ENCODE measurements around the gene PRRX2. TPM values are rescaled to one million over a fixed set of nuclear protein-coding genes. Genes with fewer than 3 reads are reported as not detected.

PRRX2 gene
- total RNA-seq, 4 donors from 2014 or later: 1.7 to 7.1 (median 4.9) TPM

- TF ChIP-seq CTCF (IDR thresholded peaks at IDR 0.05; ENCODE audit: low read depth): no peak
Observed at GRCh38 chr9:129626079-129626624, 39.3 kb upstream of the PRRX2 start, which contains the start of gene NTMT1. TSS of gene NTMT1 (plus strand) at chr9:129626163. CDS start at chr9:129632704, 6,541 bp downstream.

DNA sequence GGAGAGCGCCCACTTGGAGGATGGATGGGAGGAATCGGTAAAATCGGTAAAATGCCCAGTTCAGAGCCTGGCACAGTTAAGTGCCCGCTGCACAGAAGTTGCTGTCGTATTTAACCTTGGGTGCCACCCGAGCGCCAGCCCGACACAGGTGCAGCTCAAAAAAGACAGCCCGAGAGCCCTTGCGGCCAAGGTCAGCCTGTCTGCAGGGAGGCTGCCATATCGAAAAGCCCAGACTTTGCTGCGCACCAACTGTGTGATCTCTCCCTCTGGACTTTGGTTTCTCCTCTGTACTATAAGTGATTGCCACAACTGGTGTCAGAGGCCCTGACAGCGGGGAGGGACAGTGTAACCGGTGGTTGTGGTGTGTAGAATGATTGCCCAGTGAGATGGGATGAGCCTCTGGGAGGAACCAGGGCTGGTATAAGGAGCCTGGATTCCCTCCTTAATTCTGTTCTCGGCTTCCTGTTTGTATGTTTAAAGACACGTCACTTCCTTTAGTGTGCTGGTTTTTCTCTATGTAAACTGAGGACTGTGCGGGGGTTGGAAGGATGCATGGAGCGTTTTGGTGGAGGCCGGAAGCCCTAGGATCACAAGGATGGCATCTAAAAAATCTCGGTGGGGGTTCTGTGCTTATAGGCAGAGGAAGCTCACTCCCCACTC is 38.7 kb upstream of the PRRX2 start:
- no peak for TF ChIP-seq CTCF (IDR thresholded peaks at IDR 0.05; ENCODE audit: low read depth)

GRCh38 chr9:129627556-129628440 is 37.6 kb upstream of the PRRX2 start:
- no peak for TF ChIP-seq CTCF (IDR thresholded peaks at IDR 0.05; ENCODE audit: low read depth)

GRCh38 chr9:129628709-129629108 is 36.7 kb upstream of the PRRX2 start:
- no peak for TF ChIP-seq CTCF (IDR thresholded peaks at IDR 0.05; ENCODE audit: low read depth)

- no peak for TF ChIP-seq CTCF (IDR thresholded peaks at IDR 0.05; ENCODE audit: low read depth)
Observed at GRCh38 chr9:129629251-129629820, 36.1 kb upstream of the PRRX2 start.

DNA sequence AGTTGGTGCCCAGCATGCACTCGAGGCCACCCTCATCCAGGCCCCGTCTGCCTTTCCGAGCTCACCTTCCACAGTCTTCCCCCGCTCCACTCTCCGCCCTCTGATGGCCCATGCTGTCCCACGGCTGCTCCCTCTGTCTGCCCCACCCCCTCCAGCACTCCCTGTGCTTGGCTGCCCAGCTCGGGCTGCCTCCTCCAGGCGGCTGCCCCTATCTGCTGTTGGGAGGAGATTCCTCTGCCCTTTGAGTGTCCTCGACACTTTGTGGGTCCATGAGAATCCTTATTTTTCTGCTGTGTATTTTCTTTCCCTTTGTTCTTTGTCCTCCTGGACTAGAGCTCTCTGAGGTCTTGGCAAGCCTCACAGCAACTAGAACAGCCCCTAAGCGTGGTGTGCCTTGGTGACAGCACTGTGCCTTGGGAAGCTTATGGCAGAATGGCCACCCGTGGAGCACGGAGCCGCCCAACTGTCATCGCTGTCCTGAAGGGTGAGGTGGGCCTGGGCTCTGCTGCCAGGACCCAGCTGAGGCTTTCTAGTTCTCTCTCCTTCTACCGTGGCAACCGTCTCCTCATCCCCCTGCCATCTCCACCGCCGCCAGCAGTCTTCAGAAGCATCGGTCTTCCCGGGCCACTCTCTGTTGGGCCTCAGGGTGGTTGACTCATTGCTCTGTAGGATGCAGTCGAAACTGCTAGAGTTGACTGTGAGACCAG is 34.3 kb upstream of the PRRX2 start:
- TF ChIP-seq CTCF (IDR thresholded peaks at IDR 0.05; ENCODE audit: low read depth): no peak

Measured in subcutaneous adipose tissue (tissue), 4 donors.